Common myeloid progenitor, CD34-positive (primary cell): ENCODE results near the gene PTPRN2.

Experiments
- CTCF ChIA-PET: fragments of 350-600 bp; sonication (Branson Sonifier 250); formaldehyde crosslinking; loops from one replicate; lab custom pipeline; 2021; ENCODE audit warnings: antibody characterized with exemption; lab: Charles Lee
- POLR2A ChIA-PET: fragments of 350-600 bp; sonication (Branson Sonifier 250); formaldehyde crosslinking; loops from one replicate; lab custom pipeline; 2021; ENCODE audit warnings: antibody characterized with exemption; lab: Charles Lee
- DNase-seq, 3 donors: peaks; one replicate each; pipeline versions ENCODE4 v3.0.0 to v3.0.0-alpha.2; 2013
- H3K27ac ChIP-seq, 2 experiments: 1 replicate in 1 of 2; 2 replicates in 1 of 2; pipeline ENCODE4 v1.7.0; 2013; ENCODE audit warnings: inconsistent platforms in 2 of 2, low read length in 2 of 2, mild to moderate bottlenecking in 2 of 2, low read depth in 1 of 2, moderate library complexity in 1 of 2; ENCODE audit not compliant: severe bottlenecking in 2 of 2, insufficient read depth in 1 of 2, poor library complexity in 1 of 2
- H3K27me3 ChIP-seq, 5 experiments: replicated peaks in 2 of 5; 1 replicate in 3 of 5; 2 replicates in 2 of 5; pipeline versions ENCODE4 v1.6.1 to v1.7.0; 2013; ENCODE audit warnings: low read length in 4 of 5, mild to moderate bottlenecking in 2 of 5, moderate library complexity in 2 of 5, inconsistent platforms in 1 of 5; ENCODE audit not compliant: insufficient read depth in 5 of 5, control insufficient read depth in 4 of 5
- H3K36me3 ChIP-seq, 4 experiments: 1 replicate in 2 of 4; 2 replicates in 2 of 4; pipeline versions ENCODE4 v1.6.1 to v1.7.0; 2013; ENCODE audit warnings: low read length in 3 of 4, control low read depth in 1 of 4, mild to moderate bottlenecking in 1 of 4; ENCODE audit not compliant: control insufficient read depth in 4 of 4, insufficient read depth in 4 of 4
- H3K4me1 ChIP-seq, 4 experiments: 1 replicate in 3 of 4; 2 replicates in 1 of 4; pipeline versions ENCODE4 v1.6.1 to v1.7.1; 2013; ENCODE audit warnings: low read length in 3 of 4, mild to moderate bottlenecking in 3 of 4, control low read depth in 1 of 4, inconsistent platforms in 1 of 4, moderate library complexity in 1 of 4; ENCODE audit not compliant: control insufficient read depth in 4 of 4, insufficient read depth in 4 of 4; ENCODE audit errors: control extremely low read depth in 1 of 4
- H3K4me3 ChIP-seq, 7 experiments: 1 replicate in 4 of 7; 2 replicates in 3 of 7; pipeline versions ENCODE4 v1.5.1 to v1.7.0; 2013; ENCODE audit warnings: mild to moderate bottlenecking in 7 of 7, low read length in 6 of 7, moderate library complexity in 6 of 7, inconsistent platforms in 2 of 7, low read depth in 2 of 7, control low read depth in 1 of 7; ENCODE audit not compliant: insufficient read depth in 4 of 7, control insufficient read depth in 1 of 7; ENCODE audit errors: extremely low read depth in 1 of 7
- H3K9me3 ChIP-seq, 5 experiments: 1 replicate in 4 of 5; 2 replicates in 1 of 5; pipeline versions ENCODE4 v1.6.1 to v1.7.1; 2013; ENCODE audit warnings: low read length in 4 of 5, mild to moderate bottlenecking in 2 of 5, inconsistent platforms in 1 of 5, low read depth in 1 of 5, moderate library complexity in 1 of 5; ENCODE audit not compliant: control insufficient read depth in 4 of 5, insufficient read depth in 2 of 5; ENCODE audit errors: control extremely low read depth in 1 of 5
- WGBS: methylation state at CpG from one replicate; pipeline ENCODE4 v1.1.5; 2013; ENCODE audit not compliant: insufficient coverage; 5-methylcytosine and 5-hydroxymethylcytosine counted together

PTPRN2 gene

DNA sequence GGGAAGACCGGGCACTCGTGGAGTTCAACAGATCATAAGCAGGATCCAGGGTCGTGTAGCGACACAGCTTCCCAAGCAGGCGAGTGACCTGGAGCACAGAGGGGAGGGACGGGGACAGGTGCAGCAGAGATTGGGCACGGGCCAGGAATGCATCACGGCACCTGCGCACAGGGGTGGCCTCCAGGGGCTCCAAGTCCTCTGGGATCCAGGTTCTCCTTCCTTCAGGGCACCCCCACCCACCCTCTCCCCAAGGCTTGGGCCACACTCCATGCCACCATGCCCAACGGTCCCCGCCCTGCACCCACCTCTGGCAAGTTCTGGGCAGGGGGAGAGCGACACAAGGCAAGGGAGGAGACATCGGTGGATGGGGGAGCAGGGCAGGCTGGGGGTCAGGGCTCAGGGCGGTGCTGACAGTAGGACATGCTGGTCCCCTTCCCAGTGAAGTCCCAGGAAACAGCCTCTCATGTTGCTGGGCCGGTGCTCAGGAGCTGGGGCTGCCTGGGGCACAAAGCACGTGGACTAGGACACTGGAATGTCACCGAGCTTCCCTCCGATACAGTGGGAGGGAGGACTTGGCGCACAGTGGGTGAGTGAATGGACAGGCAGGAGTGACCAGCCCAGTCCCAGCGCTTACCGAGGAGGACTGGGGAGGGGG is 597.3 kb downstream of the PTPRN2 start:
- H3K9me3 ChIP-seq: no peaks in the 10 kb centered on the region
- H3K4me3 ChIP-seq: no peak overlapping the region
- no peaks in the 10 kb centered on the region for H3K4me1 ChIP-seq
- DNase-seq: no peak
- ChIA-PET POLR2A (no interaction called here), CTCF (no interaction called here)
- H3K27me3 ChIP-seq: peaks cover 0 to 20% (median 0%) of the 10 kb centered on the region in 5 experiments
- H3K27ac ChIP-seq: no peak overlapping the region
- 84% methylated on average over 16 of the region's 21 CpGs for WGBS
- no peaks in the 10 kb centered on the region for H3K36me3 ChIP-seq

DNA sequence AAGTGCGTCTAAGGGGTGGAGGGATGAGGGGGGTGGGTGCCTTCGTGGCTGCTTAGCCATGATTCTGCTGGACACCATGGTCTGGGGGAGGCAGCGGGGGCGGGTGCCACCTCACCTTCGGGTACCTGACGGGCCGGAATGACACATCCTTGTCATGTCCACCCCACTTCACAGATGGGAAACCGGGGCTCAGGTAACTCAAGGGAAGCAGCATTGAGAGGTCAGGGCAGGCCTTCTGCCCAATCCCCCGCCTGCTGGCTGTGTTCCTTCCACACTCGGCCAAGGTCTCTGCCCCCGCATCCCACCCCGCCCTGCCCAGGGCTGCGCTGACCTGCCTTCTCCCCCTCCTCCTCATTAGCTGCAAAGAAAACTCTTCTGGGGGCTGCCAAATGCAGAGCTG is 598.0 kb downstream of the PTPRN2 start:
- ChIA-PET POLR2A (no interaction called here), CTCF (no interaction called here)
- H3K36me3 ChIP-seq: no peaks in the 10 kb centered on the region
- peaks cover 0 to 20% (median 0%) of the 10 kb centered on the region in 5 experiments for H3K27me3 ChIP-seq
- no peaks in the 10 kb centered on the region for H3K4me1 ChIP-seq
- H3K9me3 ChIP-seq: no peaks in the 10 kb centered on the region
- WGBS: 81% methylated on average over 11 of the region's 13 CpGs
- no peak overlapping the region for H3K4me3 ChIP-seq
- H3K27ac ChIP-seq: no peak overlapping the region
- DNase-seq: no peak

DNA sequence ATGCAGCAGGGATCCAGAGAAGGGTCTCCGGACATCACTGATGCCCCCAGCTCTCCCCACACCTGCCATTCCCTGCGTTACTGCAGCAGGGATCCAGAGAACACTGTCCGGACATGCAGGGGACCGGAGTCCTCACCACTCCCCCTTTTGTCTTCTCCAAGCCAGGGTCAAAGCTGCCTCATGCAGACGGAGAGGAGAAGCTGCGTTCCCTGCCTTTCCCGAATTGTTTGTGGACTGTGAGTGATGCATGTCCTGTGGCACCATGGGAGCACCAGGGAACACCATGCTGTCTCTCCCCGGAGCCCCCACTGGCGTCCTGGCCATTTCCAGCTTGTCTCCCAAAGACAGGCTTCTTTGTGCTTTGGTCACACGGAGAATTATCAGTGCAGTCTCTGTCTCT is 599.7 kb downstream of the PTPRN2 start:
- ChIA-PET POLR2A (no interaction called here), CTCF (no interaction called here)
- Histone ChIP-seq H3K4me1 (no peaks in the 10 kb centered on the region), H3K27me3 (peaks cover 0 to 12% (median 0%) of the 10 kb centered on the region in 5 experiments), H3K27ac (no peak overlapping the region), H3K4me3 (no peak overlapping the region), H3K36me3 (no peaks in the 10 kb centered on the region), H3K9me3 (no peaks in the 10 kb centered on the region)
- DNase-seq: no peak
- 84% methylated on average over 10 of the region's 10 CpGs for WGBS

- no peak for DNase-seq
- CTCF ChIA-PET: no interaction called here
- POLR2A ChIA-PET: no interaction called here
- no peaks in the 10 kb centered on the region for H3K9me3 ChIP-seq
- H3K27me3 ChIP-seq: peaks cover 0 to 6% (median 0%) of the 10 kb centered on the region in 5 experiments
- no peak overlapping the region for H3K27ac ChIP-seq
- H3K4me3 ChIP-seq: no peak overlapping the region
- H3K4me1 ChIP-seq: no peaks in the 10 kb centered on the region
- H3K36me3 ChIP-seq: no peaks in the 10 kb centered on the region
- 88% methylated on average over 12 of the region's 12 CpGs for WGBS
Measured at GRCh38 chr7:157986051-157986450, 601.6 kb downstream of the PTPRN2 start.

DNA sequence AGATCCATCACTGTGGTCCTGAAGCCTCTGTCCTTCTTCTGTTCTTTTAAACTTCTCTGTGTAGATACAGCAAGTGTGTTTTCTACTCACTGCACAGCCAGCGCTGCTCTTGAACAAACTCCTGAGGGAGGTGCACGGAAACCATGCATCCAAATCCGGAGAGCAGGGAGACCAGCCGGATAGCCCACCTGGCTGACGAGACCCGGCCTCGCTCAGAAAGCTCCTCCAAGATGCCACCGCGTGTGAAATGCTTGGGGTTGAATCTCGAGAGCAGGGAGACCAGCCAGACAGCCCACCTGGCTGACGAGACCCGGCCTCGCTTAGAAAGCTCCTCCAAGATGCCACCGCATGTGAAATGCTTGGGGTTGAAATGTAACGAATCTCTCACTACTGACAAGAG is 602.0 kb downstream of the PTPRN2 start:
- 94% methylated on average over 13 of the region's 15 CpGs for WGBS

GRCh38 chr7:157984423-157985163 is 603.0 kb downstream of the PTPRN2 start:
- CTCF ChIA-PET: no interaction called here
- 83% methylated on average over 21 of the region's 25 CpGs for WGBS
- POLR2A ChIA-PET: no interaction called here

More for the DNA sequence above, 602.0 kb downstream of the PTPRN2 start:
- no peaks in the 10 kb centered on the region for H3K4me1 ChIP-seq
- peaks cover 0 to 6% (median 0%) of the 10 kb centered on the region in 5 experiments for H3K27me3 ChIP-seq
- no peak overlapping the region for H3K4me3 ChIP-seq
- H3K9me3 ChIP-seq: no peaks in the 10 kb centered on the region
- no peaks in the 10 kb centered on the region for H3K36me3 ChIP-seq
- ChIA-PET CTCF (no interaction called here), POLR2A (no interaction called here)
- H3K27ac ChIP-seq: no peak overlapping the region
- no peak for DNase-seq

More at GRCh38 chr7:157984423-157985163, 603.0 kb downstream of the PTPRN2 start:
- H3K9me3 ChIP-seq: no peaks in the 10 kb centered on the region
- H3K27ac ChIP-seq: no peak overlapping the region
- no peaks in the 10 kb centered on the region for H3K4me1 ChIP-seq
- DNase-seq: no peak
- H3K36me3 ChIP-seq: no peaks in the 10 kb centered on the region
- H3K27me3 ChIP-seq: peaks cover 0 to 3% (median 0%) of the 10 kb centered on the region in 5 experiments
- no peak overlapping the region for H3K4me3 ChIP-seq
